GM19240 (cell line): ENCODE data around the gene PTPRN2.
"Not testable (repeated sequence)": the region's sequence is repeated elsewhere in the genome, so short reads cannot be mapped to it uniquely, and the experiment has no call there.

Experiments
- DNase-seq: peaks from one replicate; pipeline ENCODE4 v3.0.0; 2011; ENCODE audit warnings: low spot score; ENCODE audit not compliant: insufficient read length

The PTPRN2 gene

GRCh38 chr7:157676456-157677255 is 911.0 kb downstream of the PTPRN2 start:
- DNase-seq: no peak

- DNase-seq: no peak
Measured at GRCh38 chr7:157676001-157676400, 911.6 kb downstream of the PTPRN2 start.

- DNase-seq: no peak
Measured at GRCh38 chr7:157675427-157675927, 912.1 kb downstream of the PTPRN2 start.

GRCh38 chr7:157674715-157675426 is 912.8 kb downstream of the PTPRN2 start:
- no peak for DNase-seq

GRCh38 chr7:157674027-157674714 is 913.5 kb downstream of the PTPRN2 start:
- DNase-seq: no peak

- no peak for DNase-seq
Measured at GRCh38 chr7:157673573-157673972, 914.0 kb downstream of the PTPRN2 start.

- no peak for DNase-seq
Measured at GRCh38 chr7:157671358-157672255, 916.0 kb downstream of the PTPRN2 start.

GRCh38 chr7:157670490-157671357 is 916.9 kb downstream of the PTPRN2 start:
- no peak for DNase-seq

- DNase-seq: no peak
Measured at GRCh38 chr7:157669768-157670351, 917.8 kb downstream of the PTPRN2 start.

GRCh38 chr7:157668884-157669767 is 918.5 kb downstream of the PTPRN2 start:
- DNase-seq: no peak

- DNase-seq: no peak
Measured at GRCh38 chr7:157668221-157668883, 919.3 kb downstream of the PTPRN2 start.

- DNase-seq: no peak
Measured at GRCh38 chr7:157667731-157668130, 919.9 kb downstream of the PTPRN2 start.

GRCh38 chr7:157667261-157667660 is 920.4 kb downstream of the PTPRN2 start:
- no peak for DNase-seq

- DNase-seq: no peak
Measured at GRCh38 chr7:157666530-157667040, 921.0 kb downstream of the PTPRN2 start.

- DNase-seq: not testable (repeated sequence)
Measured at GRCh38 chr7:157665634-157665988, 922.0 kb downstream of the PTPRN2 start.

- DNase-seq: no peak
Measured at GRCh38 chr7:157664871-157665633, 922.6 kb downstream of the PTPRN2 start.

GRCh38 chr7:157664034-157664433 is 923.6 kb downstream of the PTPRN2 start:
- DNase-seq: no peak
